ENCODE measurements around the gene CCL5.

CCL5 gene

GRCh38 chr17:35879773-35880654, at the start of gene CCL5:
TSS of gene CCL5 (minus strand) at chr17:35880360.
- no peak for DNase-seq (ENCODE audit: low read depth)

- DNase-seq (ENCODE audit: low read depth), result no peak
Measured at GRCh38 chr17:35927714-35928113, 47.6 kb upstream of the CCL5 start.

- DNase-seq (ENCODE audit: low read depth), result no peak
Measured at GRCh38 chr17:35923609-35924114, 43.5 kb upstream of the CCL5 start.

- no peak for DNase-seq (ENCODE audit: low read depth)
Measured at GRCh38 chr17:35920229-35920628, 40.1 kb upstream of the CCL5 start.

GRCh38 chr17:35918665-35919064, 38.5 kb upstream of the CCL5 start:
- DNase-seq (ENCODE audit: low read depth), result no peak

GRCh38 chr17:35917519-35918213, 37.5 kb upstream of the CCL5 start:
- no peak for DNase-seq (ENCODE audit: low read depth)

GRCh38 chr17:35915153-35915964, 35.2 kb upstream of the CCL5 start:
- DNase-seq (ENCODE audit: low read depth), result no peak

- DNase-seq (ENCODE audit: low read depth), result no peak
Measured at GRCh38 chr17:35914354-35914753, 34.2 kb upstream of the CCL5 start.

GRCh38 chr17:35913609-35914008, 33.4 kb upstream of the CCL5 start:
- DNase-seq (ENCODE audit: low read depth), result no peak

- DNase-seq (ENCODE audit: low read depth), result no peak
Measured at GRCh38 chr17:35912942-35913341, 32.8 kb upstream of the CCL5 start.

- no peak for DNase-seq (ENCODE audit: low read depth)
Measured at GRCh38 chr17:35912339-35912912, 32.3 kb upstream of the CCL5 start.

- no peak for DNase-seq (ENCODE audit: low read depth)
Measured at GRCh38 chr17:35909408-35909807, 29.2 kb upstream of the CCL5 start.

GRCh38 chr17:35907691-35908090, 27.5 kb upstream of the CCL5 start:
- DNase-seq (ENCODE audit: low read depth), result no peak

GRCh38 chr17:35906926-35907637, 26.9 kb upstream of the CCL5 start:
- DNase-seq (ENCODE audit: low read depth), result no peak

GRCh38 chr17:35906191-35906925, 26.2 kb upstream of the CCL5 start:
- no peak for DNase-seq (ENCODE audit: low read depth)

GRCh38 chr17:35903451-35903850, 23.3 kb upstream of the CCL5 start:
- DNase-seq (ENCODE audit: low read depth), result no peak

- DNase-seq (ENCODE audit: low read depth), result no peak
Measured at GRCh38 chr17:35901631-35902175, 21.5 kb upstream of the CCL5 start.

GRCh38 chr17:35900708-35901480, 20.7 kb upstream of the CCL5 start:
- no peak for DNase-seq (ENCODE audit: low read depth)

- no peak for DNase-seq (ENCODE audit: low read depth)
Measured at GRCh38 chr17:35900280-35900679, 20.1 kb upstream of the CCL5 start.

Data from stimulated activated CD8-positive, alpha-beta memory T cell treated with anti-CD3 and anti-CD28 coated beads, Interleukin-15, amount 100 ng/mL, for 24 hours (primary cell).